ENCODE measurements around the gene EFCAB7.

DNA sequence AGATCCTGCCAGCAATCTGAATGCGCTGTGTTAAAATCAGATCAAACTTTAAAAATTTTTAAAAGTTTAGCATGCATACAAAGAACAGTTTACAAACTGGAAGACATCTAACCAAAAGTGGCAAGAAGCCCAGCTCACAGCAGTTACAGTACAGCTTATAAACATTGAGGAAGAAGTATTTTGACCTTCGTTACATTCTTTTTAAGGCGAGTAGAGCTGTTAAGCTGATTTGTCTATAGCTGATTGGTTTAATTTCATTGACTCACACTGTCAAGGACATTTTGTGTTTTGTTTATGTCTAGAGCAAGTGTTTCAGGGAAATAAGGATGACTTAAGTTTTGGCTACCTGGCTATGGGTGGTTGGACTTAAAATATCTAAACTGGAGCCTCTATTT lies 66.8 kb downstream of the EFCAB7 start:
- TF ChIP-seq, protein P1, sequence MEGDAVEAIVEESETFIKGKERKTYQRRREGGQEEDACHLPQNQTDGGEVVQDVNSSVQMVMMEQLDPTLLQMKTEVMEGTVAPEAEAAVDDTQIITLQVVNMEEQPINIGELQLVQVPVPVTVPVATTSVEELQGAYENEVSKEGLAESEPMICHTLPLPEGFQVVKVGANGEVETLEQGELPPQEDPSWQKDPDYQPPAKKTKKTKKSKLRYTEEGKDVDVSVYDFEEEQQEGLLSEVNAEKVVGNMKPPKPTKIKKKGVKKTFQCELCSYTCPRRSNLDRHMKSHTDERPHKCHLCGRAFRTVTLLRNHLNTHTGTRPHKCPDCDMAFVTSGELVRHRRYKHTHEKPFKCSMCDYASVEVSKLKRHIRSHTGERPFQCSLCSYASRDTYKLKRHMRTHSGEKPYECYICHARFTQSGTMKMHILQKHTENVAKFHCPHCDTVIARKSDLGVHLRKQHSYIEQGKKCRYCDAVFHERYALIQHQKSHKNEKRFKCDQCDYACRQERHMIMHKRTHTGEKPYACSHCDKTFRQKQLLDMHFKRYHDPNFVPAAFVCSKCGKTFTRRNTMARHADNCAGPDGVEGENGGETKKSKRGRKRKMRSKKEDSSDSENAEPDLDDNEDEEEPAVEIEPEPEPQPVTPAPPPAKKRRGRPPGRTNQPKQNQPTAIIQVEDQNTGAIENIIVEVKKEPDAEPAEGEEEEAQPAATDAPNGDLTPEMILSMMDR (IDR thresholded peaks at IDR 0.05), result no peak
- no peak for TF ChIP-seq POLR2AphosphoS5 (IDR thresholded peaks at IDR 0.05)
